ENCODE results near the gene MZT1.

DNA sequence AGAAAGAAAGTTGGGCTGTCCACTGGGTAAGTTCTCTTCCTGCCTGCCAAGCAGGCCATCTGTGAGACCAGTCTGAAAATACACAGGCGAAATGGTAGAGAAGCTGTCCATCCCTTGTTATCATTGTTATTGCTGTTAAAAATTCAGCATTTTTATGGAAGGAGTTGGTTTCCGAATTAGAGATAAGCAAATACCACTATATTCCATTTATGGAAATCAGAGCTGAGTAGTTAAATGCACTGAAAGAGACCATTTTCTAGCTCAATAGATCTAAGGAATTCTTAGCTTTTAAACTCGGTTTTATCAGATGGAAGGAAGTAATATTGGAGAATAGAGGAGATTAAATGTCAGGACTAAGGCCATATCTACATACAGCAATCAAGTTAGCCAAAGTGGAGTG lies 40.7 kb downstream of the MZT1 start:
- TF ChIP-seq, protein P1, sequence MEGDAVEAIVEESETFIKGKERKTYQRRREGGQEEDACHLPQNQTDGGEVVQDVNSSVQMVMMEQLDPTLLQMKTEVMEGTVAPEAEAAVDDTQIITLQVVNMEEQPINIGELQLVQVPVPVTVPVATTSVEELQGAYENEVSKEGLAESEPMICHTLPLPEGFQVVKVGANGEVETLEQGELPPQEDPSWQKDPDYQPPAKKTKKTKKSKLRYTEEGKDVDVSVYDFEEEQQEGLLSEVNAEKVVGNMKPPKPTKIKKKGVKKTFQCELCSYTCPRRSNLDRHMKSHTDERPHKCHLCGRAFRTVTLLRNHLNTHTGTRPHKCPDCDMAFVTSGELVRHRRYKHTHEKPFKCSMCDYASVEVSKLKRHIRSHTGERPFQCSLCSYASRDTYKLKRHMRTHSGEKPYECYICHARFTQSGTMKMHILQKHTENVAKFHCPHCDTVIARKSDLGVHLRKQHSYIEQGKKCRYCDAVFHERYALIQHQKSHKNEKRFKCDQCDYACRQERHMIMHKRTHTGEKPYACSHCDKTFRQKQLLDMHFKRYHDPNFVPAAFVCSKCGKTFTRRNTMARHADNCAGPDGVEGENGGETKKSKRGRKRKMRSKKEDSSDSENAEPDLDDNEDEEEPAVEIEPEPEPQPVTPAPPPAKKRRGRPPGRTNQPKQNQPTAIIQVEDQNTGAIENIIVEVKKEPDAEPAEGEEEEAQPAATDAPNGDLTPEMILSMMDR (IDR thresholded peaks at IDR 0.05) = no peak
- TF ChIP-seq EP300 (IDR thresholded peaks at IDR 0.05) = no peak

Data from upper lobe of left lung (tissue), 4 donors.